Measurements from ENCODE around the gene CELF4.

Gene CELF4

DNA sequence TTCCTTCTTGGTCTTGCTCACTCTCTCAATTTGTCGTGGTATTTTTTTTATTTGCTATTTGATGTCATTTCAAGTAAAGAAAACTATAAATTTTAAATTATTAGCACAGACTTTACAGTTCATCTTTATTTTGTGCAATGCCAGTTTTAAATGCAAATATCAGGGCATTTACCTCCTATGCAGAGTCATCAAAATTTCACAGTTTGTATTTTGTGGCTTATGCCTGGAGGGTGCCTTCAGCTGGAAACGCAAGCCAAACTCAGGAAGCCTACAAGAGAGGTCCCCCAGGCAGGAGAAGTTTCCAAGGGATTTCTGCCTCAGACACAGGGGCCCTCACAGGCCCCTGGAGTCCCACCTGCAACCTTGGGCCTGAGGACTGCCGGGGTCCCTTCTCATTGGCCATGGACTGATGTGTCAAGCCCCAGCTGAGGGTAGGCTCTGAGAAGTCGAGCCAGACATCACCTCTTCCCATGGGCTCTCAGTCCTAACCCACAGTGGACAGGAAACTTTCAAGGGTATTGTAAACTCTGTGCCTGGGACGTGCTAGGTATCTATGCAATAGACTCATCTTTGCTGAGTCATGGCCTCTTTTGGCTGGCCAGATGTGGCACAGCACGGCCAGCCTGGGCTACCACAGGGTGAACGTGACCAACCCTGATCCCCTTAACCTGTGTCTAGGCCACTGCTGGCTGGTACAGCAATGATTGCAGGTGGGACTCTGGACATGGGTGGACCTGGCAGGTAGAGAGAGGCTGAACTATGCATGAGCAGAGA lies 236.5 kb downstream of the CELF4 start:
- no peak for FAIRE-seq
- DNase-seq (ENCODE audit: low spot score): no peak

DNA sequence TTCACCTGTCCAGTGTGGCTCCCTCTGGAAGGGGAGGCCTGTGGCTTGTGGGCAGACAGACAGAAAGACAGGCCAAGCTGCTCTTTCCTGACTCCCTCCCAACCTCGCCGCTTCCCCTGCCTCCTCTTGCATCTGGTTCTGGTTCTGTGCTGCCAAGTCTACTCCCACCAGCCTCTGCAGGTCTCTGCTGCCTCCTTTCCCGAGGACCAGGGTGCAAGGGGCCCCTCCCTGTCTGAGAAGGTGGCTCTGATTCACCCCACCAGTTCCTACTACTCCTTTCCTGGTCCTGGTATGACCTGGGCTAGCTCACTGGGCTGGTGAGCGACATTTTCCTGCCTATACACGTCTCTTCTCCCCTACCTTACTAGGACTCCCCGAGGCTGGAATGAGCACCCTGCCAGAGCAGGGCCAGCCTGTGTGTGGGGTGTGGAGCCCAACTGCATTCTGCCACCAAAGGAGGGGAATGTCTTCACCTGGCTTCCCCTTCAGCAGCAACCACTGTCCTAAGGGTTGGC lies 238.5 kb downstream of the CELF4 start:
- DNase-seq (ENCODE audit: low spot score) (no peak), FAIRE-seq (no peak)

DNA sequence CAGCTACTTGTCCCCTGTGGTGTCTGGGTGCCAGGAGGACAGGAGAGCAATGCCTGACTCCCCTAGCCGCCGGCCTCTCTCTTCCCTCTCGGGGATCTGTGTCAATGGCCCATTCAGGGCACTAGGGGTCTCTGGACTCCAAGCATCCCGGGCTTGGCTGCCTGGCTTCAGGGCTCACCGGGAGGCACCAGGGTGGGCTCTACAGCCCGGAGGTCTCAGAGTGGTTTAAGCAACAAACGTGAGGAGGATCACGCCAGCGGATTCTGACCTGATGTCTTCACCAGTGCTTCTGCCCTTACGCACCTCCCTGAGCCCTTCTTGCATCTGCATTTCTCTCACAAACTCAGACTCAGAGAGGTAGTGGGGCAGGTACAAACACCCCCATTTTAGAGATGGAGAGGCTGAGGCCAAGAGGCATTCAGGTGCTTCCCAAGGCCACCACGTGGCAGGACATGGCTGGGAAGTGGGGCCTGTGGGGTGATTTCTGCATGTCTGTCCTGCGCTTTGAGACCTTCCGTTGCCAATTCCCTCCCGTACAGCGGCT lies 243.0 kb downstream of the CELF4 start:
- DNase-seq (ENCODE audit: low spot score): peak; percentile 13
- no peak for FAIRE-seq

DNA sequence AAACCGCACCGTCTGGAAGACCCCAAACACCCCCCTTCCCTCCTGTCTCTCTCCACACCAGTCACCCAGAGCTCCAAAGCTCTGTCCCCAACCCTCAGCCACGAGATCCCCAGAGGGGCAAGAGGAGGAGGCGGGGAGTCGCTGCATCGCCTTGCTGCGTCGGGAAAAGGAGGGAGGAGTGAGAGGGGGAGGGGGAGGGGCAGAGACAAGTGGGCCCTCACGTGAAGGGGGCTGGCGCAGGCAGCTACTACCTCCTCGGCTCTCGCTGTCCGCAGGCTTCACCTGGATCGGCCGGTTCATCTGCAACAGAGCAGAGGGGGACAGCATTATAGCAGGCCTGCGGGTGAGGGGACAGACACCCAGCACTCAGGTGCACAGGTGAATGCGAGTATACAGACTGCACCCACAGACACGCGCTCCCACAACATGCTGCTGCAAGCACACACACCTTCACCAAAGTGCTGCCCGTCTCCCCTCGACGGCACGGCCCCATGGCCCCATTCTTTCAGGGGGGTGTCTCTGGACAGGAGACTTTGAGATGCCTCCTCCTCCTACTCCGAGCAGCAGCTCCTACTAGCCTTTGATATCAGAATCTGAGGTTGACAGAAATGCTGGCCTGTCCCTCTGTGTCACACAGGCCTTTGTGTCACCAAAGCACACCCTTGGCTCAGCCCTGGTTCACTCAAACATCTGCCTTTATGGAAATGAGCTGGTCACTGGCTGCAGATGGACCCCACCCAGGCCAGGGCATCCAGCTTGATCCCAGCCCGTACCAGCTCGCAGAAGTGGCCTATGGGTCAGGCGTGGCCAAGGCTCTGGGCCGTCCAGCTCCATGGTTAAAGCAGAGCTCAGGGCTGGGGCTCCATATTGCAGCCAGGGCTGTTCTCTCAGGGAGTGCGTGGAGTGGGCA lies 243.8 kb downstream of the CELF4 start:
- DNase-seq (ENCODE audit: low spot score) (no peak), FAIRE-seq (no peak)

DNA sequence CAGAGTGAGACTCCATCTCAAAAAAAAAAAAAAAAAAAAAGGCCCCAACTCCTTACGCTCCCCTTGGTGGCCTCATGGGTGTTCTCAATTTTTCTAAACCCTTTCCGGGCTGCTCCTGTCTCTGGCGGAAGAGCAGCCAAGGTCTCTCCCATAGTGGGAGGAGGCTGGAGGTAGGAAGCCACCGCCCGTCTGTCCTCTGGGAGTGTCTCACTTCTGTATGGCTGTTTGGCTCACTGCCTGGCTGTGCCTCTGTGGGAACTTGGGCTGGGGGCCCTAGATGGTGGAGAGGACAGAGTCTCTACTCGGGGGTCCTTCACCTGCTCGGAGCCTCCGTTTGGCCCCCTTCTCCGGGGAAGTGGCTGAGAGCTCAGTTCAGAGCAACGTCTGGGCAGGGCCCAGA lies 245.3 kb downstream of the CELF4 start:
- DNase-seq (ENCODE audit: low spot score) (no peak), FAIRE-seq (no peak)

DNA sequence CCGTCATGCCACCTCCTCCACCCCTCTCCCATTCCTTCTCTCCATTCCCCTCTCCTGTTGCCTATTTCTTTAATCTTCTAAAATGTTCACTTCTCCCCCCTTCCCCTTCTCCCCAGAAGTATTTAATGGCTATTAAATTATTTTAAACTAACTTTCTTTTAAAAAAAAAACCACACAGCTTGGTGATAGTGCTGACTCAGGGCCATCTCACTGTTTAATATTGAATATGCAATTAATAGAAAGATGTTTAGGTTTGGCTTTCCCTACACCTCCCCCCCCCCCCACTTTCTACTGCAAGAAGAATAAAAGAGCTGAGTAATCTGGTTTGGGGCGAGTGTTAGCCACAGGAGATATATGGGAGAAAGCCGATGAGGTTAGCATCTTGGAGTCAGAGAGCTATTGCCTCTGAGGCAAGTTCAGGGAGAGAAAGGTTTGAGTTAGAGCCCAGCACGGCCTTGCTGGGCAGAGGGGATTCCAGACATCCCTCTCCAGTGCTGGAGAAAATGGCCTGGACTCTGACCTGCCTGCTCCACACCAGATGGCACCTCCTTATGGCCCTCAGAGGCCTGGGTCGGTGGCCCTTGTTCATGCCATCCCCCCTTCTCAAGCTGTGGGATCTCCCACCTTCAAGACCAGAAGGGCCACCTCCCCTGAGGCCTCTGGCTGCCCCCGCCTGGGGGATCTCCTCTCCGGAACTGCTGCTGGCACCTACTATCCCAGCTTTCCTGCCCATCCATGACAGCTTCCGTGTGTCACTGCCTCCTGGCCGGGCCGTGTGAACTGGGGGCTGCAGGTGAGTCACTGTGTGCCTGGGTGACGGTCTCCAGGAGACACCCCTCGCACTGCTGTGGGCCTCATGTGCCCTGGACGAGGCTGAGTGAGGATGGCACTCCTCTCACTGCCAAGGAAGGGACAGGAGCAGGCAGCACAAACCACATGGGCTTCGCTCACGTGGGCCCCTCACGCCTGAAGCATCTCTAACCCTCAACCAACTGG lies 246.9 kb downstream of the CELF4 start:
- FAIRE-seq (no peak), DNase-seq (ENCODE audit: low spot score) (no peak)

DNA sequence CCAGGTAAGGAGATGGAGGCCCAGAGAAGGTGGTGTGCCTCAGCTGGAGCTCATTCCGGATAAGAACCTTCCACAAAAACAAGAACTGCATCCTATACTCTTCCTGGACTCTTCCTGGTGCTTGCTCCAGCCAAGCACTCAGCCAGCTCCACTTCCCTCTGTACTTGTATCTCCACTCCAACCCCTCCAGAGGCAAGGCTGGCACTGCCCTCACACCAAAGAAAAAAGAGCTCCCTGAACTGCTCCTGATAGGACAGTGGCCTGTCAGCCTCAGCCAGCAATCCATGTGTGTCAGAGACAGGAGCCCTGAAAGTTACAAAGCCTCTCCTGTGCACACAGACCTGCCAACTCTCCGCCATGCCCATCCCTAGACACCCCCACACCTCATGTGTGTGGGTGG lies 248.1 kb downstream of the CELF4 start:
- DNase-seq (ENCODE audit: low spot score) (no peak), FAIRE-seq (no peak)

DNA sequence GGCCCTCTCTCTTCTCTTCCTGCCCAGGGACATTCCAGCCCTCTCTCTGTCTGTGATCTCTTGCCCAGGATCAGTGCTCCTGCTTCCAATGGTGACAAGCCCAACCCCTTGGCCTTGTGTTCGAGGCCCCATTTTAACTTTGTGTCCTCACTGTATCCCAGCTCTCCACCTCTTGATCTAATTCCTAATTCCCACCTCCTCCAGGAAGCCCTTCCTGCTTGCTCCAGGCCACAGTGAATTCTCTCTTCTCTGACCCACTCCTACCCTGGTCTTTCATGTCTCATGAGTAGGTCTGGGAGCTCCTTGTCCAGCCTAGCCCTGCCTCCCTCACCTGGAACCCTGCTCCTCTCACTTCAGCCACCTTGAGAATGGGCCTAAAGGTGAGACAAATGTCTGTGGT lies 249.1 kb downstream of the CELF4 start:
- DNase-seq (ENCODE audit: low spot score) (no peak), FAIRE-seq (no peak)

DNA sequence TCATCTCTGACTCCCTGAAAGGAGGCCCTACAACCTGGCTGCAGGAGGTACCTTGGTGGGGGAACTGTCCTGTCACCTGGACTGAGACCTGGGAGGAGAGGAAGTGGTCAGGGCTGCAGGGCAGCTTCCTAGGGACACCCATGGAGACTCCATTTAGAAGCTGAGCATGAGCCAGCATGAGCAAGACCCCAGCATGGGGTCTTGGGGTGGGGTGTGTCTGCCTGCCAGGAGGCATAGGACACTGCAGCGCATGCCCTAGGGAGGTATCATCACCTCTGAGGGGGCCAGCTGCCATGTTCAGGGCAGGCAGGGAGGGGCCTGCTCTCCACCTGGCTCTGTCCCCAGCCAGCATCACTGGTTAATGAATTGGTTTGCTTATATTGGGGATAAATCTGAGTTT lies 249.7 kb downstream of the CELF4 start:
- FAIRE-seq (no peak), DNase-seq (ENCODE audit: low spot score) (no peak)

DNA sequence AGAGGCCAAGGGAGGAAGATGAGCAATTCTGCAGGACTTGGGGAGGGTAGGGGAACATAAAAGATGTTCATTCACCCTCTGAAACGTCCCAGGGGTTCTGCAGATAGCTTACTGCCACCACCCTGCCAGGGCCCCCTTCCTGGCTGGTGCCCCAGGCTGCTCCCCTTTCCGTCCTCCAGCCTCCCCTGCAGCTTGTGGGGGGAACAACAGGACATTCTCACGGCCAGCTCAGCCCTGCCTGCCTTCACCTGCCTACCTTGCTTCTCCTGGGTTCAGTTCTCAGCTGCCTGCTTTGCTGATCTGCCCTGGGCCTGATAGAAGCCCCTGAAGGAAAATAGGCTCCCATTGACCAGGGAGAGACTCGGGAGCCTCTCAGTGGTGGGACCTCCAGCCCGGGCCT lies 251.1 kb downstream of the CELF4 start:
- no peak for FAIRE-seq
- no peak for DNase-seq (ENCODE audit: low spot score)

DNA sequence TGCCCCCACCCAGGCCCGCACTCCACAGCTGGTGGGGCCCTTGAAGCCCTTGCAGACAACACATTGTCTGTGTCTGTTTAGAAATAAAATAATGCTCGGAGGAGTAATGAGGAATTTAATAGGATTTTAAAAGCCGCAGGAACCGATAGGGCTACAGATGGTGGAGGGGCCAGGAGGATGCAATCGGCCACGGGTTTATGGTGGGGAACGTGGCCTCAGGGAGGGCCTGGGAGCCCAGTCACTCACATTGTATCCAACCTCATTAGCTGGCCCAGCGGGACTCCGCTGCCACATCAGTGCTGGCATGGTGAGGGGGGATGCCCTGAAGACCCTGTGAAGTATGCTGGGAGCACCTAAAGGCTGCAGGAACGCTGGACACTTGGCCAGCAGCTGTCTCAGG lies 252.0 kb downstream of the CELF4 start:
- FAIRE-seq (no peak), DNase-seq (ENCODE audit: low spot score) (no peak)

DNA sequence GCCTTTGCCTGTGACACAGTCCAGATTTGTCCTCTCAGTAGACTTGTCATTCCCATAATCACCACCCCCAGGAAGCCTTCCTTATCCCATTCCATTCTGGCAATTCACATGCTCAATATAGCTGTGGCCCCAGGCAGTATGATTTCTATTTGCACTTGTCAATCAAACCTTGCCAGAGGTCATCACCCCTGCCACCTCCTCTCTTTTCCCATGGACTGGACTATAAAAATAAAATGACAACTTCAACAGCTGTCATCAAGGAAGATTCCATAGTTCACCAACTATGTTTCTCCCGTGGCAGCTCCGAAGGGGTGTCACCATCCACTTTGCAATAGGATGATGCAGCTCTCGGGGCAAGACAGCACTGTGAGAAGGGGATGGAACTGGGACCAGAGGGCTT lies 255.7 kb downstream of the CELF4 start:
- no peak for DNase-seq (ENCODE audit: low spot score)
- no peak for FAIRE-seq

DNA sequence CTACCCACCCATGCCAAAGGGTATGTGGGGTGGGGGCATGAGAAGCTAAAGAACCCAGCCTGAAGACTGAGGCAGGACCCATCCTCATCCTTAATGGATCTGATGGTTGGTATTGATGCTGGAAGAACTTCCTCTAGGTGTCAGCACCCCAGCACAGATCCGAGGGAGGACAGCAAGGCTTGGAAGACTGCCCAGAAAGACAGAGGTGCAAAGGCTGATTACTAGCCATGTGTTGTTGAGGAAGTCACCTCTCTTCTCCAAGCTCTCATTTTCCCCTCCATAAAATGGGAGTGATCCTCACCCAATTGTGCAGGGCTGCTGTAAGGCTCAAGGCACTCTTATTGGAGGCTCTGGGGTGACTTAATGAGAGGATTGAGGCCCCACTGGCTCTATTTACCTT lies 256.5 kb downstream of the CELF4 start:
- FAIRE-seq: no peak
- no peak for DNase-seq (ENCODE audit: low spot score)

DNA sequence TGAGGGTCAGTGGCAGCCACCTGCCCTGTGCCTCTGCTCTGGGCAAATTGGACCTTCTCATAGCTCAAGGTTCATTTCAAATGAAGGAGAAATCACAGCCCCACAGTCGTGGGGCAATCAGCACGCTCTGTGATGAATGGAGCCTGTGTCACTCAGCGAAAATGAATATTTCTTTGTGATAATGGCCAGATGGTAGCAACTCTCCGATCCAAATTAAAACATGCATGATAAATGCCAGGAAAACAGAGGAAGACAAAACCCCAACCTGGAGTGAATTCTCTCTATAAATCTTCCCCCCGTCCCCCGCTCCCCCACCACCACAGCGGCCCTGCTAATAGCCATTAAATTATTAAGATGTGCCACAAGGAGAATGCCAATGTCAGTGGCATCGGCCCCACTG lies 258.4 kb downstream of the CELF4 start:
- no peak for FAIRE-seq

DNA sequence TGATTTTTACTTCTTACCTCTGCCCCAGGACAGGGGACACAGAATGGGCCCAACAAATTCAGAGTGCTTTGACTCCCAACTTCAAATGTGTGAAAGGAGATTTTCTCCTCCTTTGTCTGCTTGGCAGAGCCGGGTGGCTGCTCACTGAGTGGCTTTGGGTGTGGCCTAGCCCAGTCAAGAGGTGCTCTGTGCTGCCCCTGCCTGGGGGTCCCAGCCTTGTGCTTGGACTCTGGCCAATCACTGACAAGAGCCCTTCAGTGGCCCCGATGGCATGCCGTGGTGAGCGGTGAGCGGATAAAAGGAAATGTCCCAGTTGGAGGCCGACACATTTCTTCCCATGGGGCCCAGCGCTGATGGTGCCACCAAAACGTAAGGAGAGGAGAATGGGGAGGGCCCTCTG lies 259.2 kb downstream of the CELF4 start:
- no peak for DNase-seq (ENCODE audit: low spot score)

More for the DNA sequence above, 258.4 kb downstream of the CELF4 start:
- no peak for DNase-seq (ENCODE audit: low spot score)

DNA sequence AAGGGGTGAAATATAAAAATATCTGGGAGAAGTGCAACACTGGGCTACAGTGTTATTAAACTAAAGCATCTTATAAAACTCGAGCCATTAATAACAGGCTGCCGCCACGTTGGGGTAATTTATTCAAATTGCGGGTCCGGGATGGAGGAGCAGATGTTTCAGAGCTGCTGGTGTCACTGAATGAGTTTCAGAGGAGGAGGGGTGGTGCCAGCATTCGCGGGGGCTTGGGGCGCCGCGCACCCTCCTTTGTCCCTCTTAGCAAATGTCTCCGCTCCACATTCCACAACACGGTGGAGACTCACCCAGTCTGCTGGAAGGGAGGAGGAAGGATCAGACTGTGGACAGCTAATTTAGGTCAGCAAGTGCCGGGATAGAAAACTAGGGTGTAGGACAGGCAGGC lies 260.5 kb downstream of the CELF4 start:
- no peak for FAIRE-seq
- no peak for DNase-seq (ENCODE audit: low spot score)

More for the DNA sequence above, 259.2 kb downstream of the CELF4 start:
- no peak for FAIRE-seq

DNA sequence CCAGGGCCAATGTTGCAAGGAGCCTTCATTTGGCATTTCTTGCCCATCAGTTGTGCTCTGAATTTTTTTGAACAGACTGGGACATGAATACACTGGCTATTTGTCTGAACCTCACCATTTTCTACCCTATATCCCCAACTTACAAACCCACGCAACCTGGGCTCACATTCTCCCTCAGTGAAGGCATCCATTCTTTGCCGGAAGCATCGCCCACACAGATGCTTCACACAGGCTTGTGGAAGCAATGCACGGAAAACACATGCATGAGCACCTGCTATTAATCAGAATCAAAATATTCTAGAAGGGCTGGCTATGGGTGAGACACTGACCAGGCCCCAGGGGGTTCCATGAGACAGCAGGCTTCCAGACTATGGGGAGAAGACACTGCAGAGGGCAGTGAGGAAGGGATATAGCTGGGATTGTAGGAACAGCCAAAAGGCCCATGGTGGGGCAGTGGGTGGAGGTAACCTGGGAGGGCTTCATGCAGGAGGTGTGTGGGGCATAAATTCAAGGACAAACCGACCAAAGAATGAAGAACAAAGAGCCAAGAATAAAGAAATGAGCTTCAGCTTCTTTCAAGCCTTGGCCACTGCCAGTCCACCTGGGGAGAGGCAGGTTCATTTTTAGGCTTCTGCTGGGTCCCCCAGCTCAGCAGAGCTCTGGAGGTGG lies 261.5 kb downstream of the CELF4 start:
- DNase-seq (ENCODE audit: low spot score) (no peak), FAIRE-seq (no peak)

DNA sequence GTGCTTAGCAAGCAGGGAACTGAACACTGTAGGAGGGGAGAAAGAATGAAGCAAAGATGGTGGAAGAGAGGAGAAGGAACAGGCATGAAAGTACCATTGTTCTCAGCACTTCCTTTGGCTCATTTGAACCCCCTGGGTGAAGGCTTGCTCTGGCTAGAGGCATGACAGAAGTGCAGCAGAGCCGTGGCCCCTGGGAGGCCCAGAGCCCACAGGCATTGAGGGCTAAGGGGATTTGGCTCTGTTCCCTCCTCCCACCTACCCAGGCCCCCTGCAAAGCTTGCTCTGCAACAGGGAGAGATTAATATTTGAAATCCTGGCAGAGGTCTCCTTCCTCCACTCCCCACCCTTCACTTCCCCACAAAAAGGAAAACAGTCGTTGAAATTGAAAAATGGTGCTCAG lies 262.6 kb downstream of the CELF4 start:
- DNase-seq (ENCODE audit: low spot score) (no peak), FAIRE-seq (no peak)

DNA sequence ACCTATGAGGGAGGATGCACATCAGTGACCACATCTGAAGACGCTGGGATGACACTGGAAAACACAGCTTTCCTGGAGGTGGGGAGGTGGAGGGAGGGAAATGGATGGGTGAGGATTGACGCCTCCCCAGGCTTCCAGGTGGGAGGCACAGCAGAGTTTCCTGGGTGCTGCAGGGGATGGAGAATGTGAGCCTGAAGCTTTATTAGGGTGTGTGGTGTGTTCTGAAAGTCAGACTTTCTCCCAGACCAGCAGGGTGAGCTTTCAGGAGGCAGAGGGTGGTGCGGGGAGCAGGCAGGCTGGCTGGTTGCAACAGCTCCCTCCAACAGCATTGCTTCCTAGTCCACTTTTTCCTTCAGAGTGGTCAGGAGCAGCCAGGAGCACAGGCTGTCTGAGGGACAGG lies 263.1 kb downstream of the CELF4 start:
- DNase-seq (ENCODE audit: low spot score) (no peak), FAIRE-seq (no peak)

All from RCC 7860 (cell line).